Stomach (tissue), 9 donors: ENCODE results near the gene CDC45. TPM values are rescaled to one million over a fixed set of nuclear protein-coding genes. Genes with fewer than 3 reads are reported as not detected.
A peak's percentile ranks its signal among the peaks of the same experiment; 100 is the strongest.

Source experiments
- DNase-seq, 2 donors: peaks; one replicate each; pipeline versions ENCODE4 v3.0.0 to v3.0.0-alpha.2; 2013 to 2019
- H3K27ac ChIP-seq, 5 donors: fragments of 200-600 bp in 4 of 5; sonication (generic) in 4 of 5; one replicate each; pipeline ENCODE4 v1.5.1; 2013 to 2019; ENCODE audit warnings: mild to moderate bottlenecking in 1 of 5, moderate library complexity in 1 of 5
- H3K27me3 ChIP-seq, 3 donors: fragments of 200-600 bp; sonication (generic); one replicate each; pipeline ENCODE4 v1.5.1; 2017 to 2019; ENCODE audit warnings: mixed run types in 1 of 3
- H3K36me3 ChIP-seq, 4 donors: fragments of 200-600 bp; sonication (generic); 1 replicate in 3 of 4; 2 replicates in 1 of 4; pipeline ENCODE4 v1.5.1; 2016 to 2019
- H3K4me1 ChIP-seq, 4 donors: fragments of 200-600 bp; sonication (generic); one replicate each; pipeline ENCODE4 v1.5.1; 2016 to 2019
- H3K4me3 ChIP-seq, 4 donors: fragments of 200-600 bp; sonication (generic) in 3 of 4; one replicate each; pipeline ENCODE4 v1.5.1; 2016 to 2019; ENCODE audit warnings: mild to moderate bottlenecking in 1 of 4
- H3K9me3 ChIP-seq, 4 donors: fragments of 200-600 bp; sonication (generic); one replicate each; pipeline ENCODE4 v1.5.1; 2016 to 2019
- CTCF ChIP-seq, 7 experiments: fragments of 450-650 bp in 4 of 7; fragments of 200-600 bp in 3 of 7; sonication (generic) in 3 of 7; IDR thresholded peaks; one replicate each; pipeline ENCODE4 v1.5.1; 2016 to 2019; ENCODE audit warnings: antibody characterized with exemption in 7 of 7, control low read depth in 2 of 7, mild to moderate bottlenecking in 1 of 7
- EP300 ChIP-seq: sonication (generic); formaldehyde crosslinking; IDR thresholded peaks from one replicate; pipeline ENCODE4 v1.6.1; 2017; ENCODE audit warnings: antibody characterized with exemption
- POLR2A ChIP-seq, 4 donors: fragments of 450-650 bp; IDR thresholded peaks; one replicate each; pipeline ENCODE4 v1.6.1; 2016; ENCODE audit warnings: antibody characterized with exemption in 4 of 4, control low read depth in 2 of 4, mild to moderate bottlenecking in 1 of 4, moderate library complexity in 1 of 4
- POLR2AphosphoS5 ChIP-seq, 3 donors: sonication (generic); formaldehyde crosslinking; IDR thresholded peaks; one replicate each; pipeline ENCODE4 v1.6.1; 2016; ENCODE audit warnings: antibody characterized with exemption in 3 of 3
- WGBS, 5 donors: extraction: QIAGEN DNeasy Blood & Tissue Kit in 3 of 5; methylation state at CpG; one replicate each; pipeline versions ENCODE4 v1.1.5 to v1.1.7; 2013 to 2018; 5-methylcytosine and 5-hydroxymethylcytosine counted together
- intact Hi-C: fragments of 100-400 bp; cut with DNase I; formaldehyde crosslinking; loops from one replicate; pipeline ENCODE4 v1.15.1; 2023; ENCODE audit warnings: low total_unique reads
- polyA plus RNA-seq, 3 donors: library from polyadenylated mRNA; stranded (reverse); fragments of 200-250 nt; gene quantifications; one replicate each; pipeline ENCODE4 v1.2.3, GENCODE V29; 2013
- total RNA-seq, 5 donors: library from RNA; depleted of rRNA; stranded (reverse); fragments of >200 nt; gene quantifications; one replicate each; pipeline versions ENCODE4 v1.1.0 to v1.2.3, GENCODE V29; 2014 to 2016
- donor health status: healthy with polysubstance abuse.
- donor health status: Bipolar disorder and iron deficiency.
- donor health status: healthy.

CDC45 gene
- total and polyA plus RNA-seq, 8 donors: 1.2 to 44.2 (median 5.4) TPM; not detected in 1

- 71 to 83% (median 83%) methylated on average over 11 of the region's 11 CpGs for WGBS, 5 donors
- TF ChIP-seq POLR2A (IDR thresholded peaks at IDR 0.05): no peak
- no peak for TF ChIP-seq POLR2AphosphoS5 (IDR thresholded peaks at IDR 0.05)
- TF ChIP-seq CTCF (IDR thresholded peaks at IDR 0.05): no peak
- no peak for TF ChIP-seq EP300
- intact Hi-C loops: no loop called here
- Histone ChIP-seq H3K4me3 (no peak overlapping the region), H3K27me3 (peaks cover 0 to 22% (median 0%) of the 10 kb centered on the region in 3 donors), H3K27ac (peak overlapping the region in 1 of 5 donors; percentile 56), H3K4me1 (no peaks in the 10 kb centered on the region), H3K36me3 (no peaks in the 10 kb centered on the region), H3K9me3 (peaks cover 0 to 8% (median 0%) of the 10 kb centered on the region in 4 donors)
- no peak for DNase-seq
Measured at GRCh38 chr22:19565382-19566278, 85.9 kb downstream of the CDC45 start.

- no peaks in the 10 kb centered on the region for H3K4me1 ChIP-seq
- no peak overlapping the region for H3K4me3 ChIP-seq
- peak overlapping the region in 2 of 5 donors; percentile 8 to 56 for H3K27ac ChIP-seq
- H3K36me3 ChIP-seq: no peaks in the 10 kb centered on the region
- intact Hi-C loops: no loop called here
- H3K9me3 ChIP-seq: peaks cover 0 to 8% (median 0%) of the 10 kb centered on the region in 4 donors
- TF ChIP-seq POLR2AphosphoS5 (IDR thresholded peaks at IDR 0.05): no peak
- TF ChIP-seq EP300: no peak
- TF ChIP-seq POLR2A (IDR thresholded peaks at IDR 0.05): no peak
- no peak for TF ChIP-seq CTCF (IDR thresholded peaks at IDR 0.05)
- H3K27me3 ChIP-seq: peaks cover 0 to 22% (median 0%) of the 10 kb centered on the region in 3 donors
- no peak for DNase-seq
- 88 to 93% (median 90%) methylated on average over 48 to 52 of the region's 52 CpGs for WGBS, 5 donors
Measured at GRCh38 chr22:19566279-19567156, 86.8 kb downstream of the CDC45 start.

GRCh38 chr22:19567157-19568009, 87.7 kb downstream of the CDC45 start:
- DNase-seq: no peak
- Histone ChIP-seq H3K27me3 (peaks cover 0 to 22% (median 0%) of the 10 kb centered on the region in 3 donors), H3K36me3 (no peaks in the 10 kb centered on the region), H3K4me3 (no peak overlapping the region), H3K27ac (peak overlapping the region in 1 of 5 donors; percentile 56), H3K4me1 (no peaks in the 10 kb centered on the region), H3K9me3 (peaks cover 0 to 8% (median 0%) of the 10 kb centered on the region in 4 donors)
- TF ChIP-seq POLR2A (IDR thresholded peaks at IDR 0.05) (no peak), CTCF (IDR thresholded peaks at IDR 0.05) (no peak), EP300 (no peak), POLR2AphosphoS5 (IDR thresholded peaks at IDR 0.05) (no peak)
- WGBS, 5 donors: 78 to 86% (median 81%) methylated on average over 24 of the region's 24 CpGs
- intact Hi-C loops: no loop called here
